Activated T-cell treated with anti-CD3 and anti-CD28 coated beads for 1 hour (primary cell): Measurements from ENCODE around the gene AK8.
"Not testable (repeated sequence)": the region's sequence is repeated elsewhere in the genome, so short reads cannot be mapped to it uniquely, and the experiment has no call there.

Experiments
- DNase-seq: peaks from one replicate; pipeline ENCODE4 v3.0.0-alpha.2; 2020; ENCODE audit warnings: low read depth

AK8 gene

DNA sequence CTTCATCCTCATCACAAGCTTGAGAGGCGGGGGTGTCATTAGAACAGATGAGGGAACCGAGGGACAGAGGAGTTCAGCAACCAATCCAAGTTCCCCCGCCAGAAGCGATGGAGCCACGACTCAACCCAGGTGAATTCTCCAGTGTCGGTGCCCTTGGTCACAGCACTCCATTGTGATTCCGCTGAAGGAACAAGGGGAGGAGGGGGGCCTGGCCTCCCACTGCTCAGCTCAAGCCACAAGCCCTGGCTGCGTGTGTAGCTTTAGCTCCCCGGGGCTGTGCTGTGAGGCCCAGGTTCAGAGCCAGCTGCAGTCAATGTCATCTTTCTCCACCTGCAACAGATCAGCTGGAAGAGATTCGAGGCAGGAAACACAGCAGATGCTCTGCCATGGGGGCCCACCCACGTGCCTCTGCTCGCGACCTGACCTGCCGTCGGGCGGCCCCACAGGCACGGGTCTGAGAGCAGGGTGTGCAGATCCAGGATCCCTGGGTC is 135.2 kb downstream of the AK8 start:
- DNase-seq, result no peak

DNA sequence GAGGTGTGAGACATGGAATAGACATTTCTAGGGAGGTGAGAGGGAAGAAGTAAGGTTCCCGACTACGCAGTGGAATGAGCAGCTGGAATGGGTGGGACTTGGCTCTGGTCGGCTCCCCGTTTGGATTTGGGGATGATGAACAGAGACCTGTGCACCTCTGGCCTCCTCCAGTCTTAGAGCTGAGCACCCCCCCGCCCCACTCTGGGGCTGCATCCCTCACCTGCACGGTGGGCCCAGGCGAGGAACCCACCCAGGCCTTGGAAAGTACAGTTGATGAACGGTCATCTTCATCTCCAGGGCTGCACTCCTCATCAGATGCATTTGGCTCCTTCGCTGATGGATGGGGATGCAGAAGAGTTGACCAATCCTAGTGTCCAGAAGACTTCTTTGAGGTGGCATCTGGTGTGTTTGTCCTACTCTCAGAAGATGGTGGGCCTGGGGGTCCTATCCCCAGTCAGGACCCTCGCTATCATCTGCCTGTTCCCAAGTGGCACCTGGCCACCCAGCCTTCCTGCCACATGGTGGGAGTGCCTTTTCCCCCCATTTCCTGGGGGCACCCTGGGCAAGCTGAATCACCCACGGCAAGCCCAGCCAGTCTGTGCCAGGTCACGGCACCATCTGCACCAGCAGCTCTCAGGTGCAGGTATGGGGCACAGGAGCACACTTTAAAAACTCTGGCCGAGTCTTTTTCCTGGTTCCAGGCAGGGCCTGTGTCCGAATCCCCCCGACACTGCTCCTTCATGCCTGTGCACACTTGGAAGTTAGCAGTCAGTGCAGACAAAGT is 137.4 kb downstream of the AK8 start:
- DNase-seq, result no peak

DNA sequence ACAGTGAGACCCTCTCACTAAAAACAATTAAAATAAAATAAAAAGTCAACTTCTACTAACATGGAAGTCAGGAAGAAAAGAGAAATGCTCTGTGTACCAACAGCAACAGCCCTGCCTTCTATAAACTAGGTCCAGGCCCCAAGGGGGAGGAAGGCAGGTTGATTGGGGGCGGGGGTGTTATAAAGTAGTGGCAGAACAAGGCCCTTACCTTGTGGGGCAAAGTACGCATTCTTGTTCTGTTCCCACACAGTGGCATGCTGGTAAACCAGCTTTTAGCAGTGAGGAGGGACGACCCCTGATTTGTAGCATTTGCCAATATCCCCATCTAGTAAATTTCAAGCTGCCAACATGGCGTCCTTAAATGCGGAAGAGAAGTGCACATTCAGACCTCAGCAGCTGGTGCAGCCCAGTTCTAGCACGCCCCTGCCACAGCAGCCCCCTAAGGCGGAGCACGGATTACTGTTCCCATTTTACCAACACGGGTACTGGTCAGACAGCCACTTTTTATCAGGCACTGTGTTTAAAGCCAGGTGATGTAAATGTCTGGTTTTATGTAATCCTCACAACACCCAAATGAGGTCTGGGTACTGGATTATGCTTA is 138.3 kb downstream of the AK8 start:
- DNase-seq, result no peak

DNA sequence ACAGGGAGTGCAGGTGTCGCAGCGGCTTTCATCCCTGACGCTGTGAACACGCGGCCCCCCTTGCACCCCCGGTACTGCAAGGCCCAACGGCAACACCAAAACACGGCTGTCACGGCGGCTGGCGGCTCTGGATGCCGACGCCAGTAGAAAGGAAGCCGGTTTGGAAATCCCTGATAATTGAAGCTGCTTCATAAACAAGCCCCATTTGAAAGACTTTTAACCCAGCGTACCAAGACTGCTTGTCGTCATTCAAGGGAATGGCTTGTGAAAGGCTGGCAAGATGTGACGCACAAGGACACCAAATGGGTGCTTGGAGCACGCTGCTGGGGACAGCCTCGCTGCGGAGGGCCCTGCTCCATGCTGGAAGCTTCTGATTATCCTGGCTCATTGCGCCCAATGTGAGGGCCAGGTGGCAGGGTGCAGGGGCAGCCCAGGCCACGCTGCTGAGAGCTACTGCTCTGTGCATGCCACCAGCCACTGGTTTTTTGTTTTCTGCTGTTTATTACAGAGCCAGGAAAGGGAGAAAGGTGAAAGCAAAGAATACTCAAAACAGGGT is 144.7 kb downstream of the AK8 start:
- DNase-seq, result no peak

DNA sequence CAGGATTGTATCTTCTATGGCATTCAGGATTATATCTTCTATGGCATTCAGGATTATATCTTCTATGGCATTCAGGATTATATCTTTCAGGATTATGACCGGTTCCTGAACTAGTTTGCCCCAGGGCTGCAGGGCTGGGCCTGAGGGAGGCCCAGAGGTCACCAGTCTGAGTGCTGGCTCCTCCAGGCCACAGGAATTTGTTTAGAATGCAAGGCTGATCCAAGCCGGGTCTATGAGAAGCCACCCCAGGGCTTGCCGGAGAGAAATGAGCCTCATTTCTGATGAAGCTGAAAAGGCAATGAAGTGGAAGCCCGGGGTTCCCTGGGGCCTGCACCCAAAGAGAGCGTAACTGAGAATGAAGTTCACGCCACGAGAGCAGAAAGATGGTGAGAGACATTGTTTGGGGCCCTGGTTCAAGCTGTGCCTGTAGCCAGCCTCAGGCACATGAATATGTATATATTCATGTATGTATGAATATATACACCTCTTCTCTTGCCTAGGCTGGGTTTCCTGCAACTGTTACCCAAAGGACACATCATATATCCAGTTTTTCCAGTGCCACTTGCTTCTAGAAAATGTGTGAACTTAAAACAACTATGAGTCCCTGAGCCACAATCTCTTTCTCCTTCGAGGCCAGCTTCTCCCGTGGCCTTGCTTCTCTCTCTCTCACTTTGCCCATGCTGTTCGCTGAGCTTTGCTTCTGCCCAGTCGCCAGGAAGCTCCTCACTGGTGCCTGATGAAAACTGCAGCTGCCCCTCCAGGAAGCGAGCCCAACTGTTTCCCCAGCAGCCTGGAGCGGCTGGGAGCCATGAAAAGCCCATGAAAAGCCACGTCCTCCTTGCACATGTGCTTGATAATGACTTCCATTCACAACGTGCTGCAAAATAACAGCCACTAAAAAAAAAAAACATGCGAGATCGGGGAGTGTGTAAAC is 145.5 kb downstream of the AK8 start:
- no peak for DNase-seq

DNA sequence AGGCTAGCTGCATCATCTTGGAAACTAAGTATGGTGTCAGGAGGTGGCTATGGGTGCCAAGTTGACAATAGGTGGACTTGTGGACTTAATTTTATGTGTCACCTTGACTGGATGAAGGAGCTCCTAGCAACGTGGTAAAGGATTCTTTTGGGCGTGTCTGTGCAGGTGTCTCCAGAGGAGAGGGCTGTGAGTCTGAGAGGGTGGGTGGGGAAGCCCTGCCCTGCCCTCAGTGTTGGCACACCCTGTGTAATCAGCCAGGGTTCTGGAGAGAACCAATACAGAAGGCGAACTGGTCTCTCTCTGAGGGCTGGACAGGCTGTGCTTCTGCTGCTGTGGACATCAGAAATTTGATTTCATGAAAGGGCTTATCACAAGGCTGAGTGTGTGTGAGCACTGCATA is 146.9 kb downstream of the AK8 start:
- no peak for DNase-seq

DNA sequence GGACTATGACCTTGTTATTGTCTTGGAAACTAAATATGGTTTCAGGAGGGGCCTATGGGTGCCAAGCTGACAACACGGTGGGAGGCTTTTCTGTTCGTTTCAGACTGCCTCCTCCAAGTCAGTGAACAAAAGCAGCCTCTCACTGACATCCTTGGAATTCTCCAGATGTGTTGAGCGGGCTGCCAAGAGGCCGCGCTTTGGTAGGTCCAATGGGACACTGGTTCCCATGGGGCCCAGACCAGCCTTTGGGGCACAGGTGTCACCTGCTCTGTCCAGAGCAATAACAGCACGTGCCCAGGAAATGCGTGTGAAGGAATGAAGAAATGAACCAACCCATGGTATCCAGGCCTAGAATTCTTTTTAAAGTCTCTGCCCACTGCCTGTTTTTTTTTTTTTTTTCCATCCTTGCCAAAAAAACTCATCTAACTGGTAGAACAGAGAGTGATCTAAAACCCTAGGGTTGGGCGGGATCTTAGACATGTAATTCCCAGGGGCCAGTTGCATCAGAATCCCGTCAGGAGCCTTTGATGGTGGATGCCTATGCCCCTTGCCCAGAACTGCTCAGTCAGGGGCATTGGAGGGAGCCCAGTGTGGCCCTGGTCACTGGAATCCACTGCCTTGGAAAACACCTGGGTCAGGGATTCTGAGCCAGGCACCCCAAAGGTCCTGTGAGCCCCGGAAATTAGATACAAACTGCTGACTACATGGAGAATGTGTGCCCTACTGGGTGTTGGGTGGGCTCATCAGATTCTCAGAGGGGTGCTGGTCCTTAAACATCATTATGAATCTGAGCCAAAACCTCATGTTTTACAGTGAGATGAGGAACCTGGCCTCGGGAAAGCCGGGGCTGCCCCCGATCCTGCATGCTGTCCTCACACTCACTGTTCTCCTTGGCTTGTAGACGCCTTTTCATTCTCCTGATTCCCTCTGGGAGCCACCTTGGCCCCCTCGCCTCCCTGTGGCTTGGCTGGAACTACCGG is 147.7 kb downstream of the AK8 start:
- DNase-seq, result no peak

DNA sequence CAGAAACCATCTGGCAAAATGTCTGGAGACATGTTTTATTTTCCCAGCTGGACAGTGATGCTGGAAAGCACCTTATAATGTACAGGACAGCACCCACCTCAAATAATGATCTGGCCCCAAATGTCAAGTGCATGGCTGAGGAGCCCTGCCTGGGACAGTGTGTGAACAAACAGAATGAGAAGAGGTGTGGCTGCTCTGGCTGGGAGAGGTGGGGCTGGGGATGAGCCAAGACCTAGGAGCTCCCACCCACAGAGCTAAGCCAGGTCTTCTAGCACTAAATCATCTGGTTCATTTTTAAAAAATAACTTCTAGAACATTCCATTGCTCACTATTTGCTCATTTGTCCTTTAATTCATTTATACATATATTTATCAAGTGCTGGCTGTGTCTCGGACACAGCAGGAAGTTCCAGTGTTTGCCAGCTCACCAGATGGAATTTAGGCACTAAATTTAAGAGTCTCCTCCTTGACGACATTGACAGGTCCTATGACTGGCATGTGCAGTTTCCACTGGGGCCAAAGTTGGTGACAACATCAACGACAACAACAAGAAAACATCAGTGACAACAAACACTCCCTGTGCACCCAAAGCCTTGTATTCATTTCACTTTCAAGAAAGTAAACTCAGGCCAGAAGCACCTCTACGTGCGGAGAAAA is 148.7 kb downstream of the AK8 start:
- no peak for DNase-seq

DNA sequence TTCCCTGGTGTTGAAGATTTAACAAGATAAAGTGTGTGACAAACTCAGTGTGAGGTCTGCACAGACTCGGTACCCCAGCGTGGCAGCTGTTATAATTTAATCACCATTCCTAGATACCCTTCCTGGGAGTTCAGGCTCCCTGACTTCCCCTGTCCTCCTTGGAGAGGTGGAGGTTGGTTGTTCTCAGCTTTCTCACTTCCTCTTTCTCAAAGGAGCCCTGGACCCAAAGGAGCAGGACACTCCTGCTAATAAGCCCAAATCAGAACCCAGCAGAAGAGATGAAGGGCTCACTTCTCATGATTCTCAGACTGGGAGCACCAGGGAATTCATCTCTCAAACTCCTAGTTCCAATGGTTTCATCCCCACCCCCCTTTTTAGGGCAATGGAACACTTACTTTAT is 149.6 kb downstream of the AK8 start:
- no peak for DNase-seq

DNA sequence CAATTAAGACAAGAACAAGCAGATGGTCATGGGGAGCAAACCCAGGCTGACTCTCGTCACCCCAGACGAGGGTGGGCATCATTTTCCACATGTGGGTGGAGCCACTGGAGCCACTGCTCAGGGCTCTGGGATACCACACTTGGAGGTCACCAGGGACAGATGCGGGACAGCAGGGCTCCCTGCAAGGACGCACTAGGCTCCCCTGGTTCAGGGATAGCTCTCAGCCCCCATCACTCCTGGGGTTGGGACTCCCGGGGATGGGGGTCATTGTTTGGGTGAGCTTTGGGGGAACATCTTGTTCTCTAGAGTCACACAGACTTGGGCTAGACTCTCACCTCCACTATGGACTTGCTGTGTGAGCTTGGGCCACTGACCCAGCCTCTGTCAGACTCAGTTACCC is 150.0 kb downstream of the AK8 start:
- no peak for DNase-seq

DNA sequence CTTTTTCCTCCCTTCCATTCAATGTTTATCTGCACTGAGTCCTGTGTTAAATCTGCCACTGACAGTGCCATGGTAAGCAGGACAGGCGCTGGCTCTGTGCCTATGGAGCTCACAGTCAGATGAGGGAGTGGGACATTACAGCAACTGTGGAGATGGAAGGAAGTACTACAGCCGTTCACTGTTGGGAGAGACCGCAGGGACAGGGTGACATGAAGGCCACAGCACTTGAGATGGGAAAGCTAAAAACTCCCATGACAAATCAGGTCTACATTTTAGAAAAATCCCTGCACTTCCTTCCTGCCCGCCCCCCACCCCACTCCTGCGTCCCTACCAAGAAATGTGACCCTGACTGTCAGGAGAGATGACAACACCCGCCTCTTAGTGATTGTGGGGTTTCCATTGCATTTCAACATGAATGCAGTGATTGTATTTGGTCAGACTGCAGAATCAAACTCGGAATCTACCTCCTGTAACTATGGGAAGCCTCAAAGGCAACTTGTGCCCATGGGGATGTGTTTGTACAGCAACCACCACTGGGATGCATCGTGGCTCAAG is 151.4 kb downstream of the AK8 start:
- no peak for DNase-seq

DNA sequence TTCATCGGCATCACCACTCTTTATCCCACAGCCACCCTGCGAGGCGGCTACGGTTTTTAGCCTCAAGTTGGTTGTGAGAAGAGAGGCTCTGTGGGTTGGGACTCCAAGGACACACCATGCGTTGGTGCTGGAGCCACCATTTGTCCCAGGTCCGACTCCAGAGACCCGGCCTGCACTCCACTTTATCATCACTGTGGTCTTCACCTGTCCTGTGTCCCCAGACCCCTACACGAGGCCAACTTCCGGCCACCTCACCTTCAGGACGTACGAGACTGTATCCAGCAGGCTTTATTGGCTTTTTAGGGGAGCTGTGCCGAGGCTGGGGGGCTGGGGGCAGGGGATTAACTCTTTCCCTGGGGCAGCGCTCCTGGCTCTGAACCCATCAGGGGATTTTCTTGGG is 152.8 kb downstream of the AK8 start:
- DNase-seq, result no peak

DNA sequence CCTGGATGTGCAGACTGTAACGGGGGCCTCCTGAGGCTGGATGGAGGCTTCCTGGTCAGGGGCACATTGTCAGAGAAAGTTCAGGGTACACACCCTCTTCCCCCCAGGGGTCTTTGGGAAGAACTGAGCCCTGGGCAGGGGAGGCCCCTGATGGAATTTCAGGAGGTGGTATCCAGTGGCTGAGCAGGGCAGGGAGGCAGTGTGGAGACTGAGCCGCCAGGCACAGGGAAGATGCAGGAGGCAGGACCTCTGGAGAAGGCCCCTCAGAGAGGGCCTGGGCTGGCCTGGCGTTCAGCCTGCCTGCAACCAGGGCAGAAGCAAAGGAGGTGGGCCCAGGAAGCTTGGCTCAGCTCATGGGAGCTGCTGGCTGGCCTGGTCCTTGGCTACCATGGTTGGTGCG is 154.3 kb downstream of the AK8 start:
- no peak for DNase-seq

DNA sequence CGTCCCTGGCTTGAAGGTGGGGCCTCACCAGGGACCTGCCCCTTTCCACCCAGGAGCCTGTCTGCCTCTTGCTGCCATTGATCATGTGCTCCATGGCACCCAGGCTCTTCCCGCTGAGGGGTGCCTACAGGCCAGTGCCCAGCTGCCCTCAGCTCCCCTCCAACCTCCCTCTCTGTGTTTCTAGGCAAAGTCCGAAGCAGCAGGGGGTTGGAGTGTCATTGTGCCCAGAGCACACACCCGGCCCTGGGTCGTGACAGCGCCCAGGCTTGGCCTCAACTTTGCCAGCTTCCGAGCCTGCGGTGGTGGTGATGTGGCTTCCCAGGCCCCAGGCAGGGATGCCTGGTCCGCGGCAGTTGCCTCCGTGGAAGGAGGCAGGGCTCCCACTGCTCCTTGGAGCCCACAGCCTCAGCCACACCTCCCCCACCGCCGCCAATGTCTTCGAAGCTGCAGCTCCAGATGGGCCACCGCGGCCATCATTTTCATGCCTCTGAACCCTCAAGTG is 155.5 kb downstream of the AK8 start:
- DNase-seq, result no peak

DNA sequence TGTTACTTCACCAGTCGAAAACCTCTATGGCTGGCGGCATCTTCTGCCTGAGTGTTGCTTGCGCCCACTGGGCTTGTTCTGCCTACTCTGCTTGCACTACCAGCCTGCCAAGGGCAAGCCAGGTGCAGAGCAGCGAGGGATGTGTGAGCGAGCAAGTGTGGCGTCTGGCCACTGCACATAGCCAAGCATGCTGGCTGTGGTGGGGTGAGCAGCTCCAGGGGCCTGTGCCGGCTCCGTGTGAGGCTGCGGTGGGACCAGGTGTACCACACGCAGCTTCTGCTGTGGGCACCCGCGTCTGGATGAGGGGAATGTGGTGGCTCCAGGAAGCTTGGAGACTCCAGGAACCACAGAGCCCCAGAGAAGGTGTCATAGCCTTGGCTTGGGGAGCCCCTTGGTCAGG is 156.4 kb downstream of the AK8 start:
- DNase-seq, result no peak

DNA sequence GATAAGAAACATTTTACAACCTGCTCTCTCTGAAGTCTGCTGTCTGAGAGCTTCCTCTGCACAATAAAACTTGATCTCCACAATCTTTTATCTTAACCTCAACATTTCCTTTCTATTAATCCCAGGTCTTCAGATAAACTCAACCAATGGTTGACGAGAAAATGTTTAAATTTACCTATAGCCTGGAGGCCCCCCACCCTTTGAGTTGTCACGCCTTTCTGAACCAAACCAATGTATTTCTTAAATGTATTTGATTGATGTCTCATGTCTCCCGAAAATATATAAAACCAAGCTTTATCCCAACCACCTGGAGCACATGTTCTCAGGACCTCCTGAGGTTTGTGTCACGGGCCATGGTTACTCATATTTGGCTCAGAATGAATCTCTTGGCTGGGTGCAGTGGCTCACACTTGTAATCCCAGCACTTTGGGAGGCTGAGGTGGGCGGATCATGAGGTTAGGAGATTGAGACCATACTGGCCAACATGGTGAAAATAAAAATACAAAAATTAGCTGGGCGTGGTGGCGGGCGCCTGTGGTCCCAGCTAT is 159.6 kb downstream of the AK8 start:
- not testable (repeated sequence) for DNase-seq

DNA sequence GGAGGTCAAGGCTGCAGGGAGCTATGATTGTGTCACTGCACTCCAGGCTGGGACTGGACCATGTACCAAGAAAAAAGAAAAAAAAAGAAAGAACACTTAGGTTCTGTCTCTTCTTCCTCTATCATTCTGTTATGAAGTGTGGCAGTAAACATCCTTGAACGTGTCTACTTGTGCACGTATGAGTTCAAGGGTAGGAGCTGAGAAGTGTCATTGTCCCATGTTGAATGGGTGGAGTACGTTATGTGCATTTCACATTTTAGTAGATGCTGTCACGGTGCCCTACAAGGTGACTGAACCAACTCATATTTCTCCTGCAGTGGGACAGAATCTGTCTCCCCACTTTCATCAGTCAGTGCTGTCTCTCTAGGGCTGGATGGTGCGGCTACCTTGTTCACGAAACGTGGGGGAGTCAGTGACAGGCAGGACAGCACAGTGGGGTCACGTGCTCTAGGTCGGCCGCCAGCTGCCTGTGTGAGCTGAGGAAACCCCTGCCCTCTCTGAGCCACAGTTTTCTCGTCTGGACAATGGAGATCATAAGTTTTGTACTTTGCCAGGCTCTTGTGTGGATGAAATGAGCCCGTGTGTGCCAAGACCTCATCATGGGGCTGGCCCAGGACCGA is 160.6 kb downstream of the AK8 start:
- DNase-seq, result no peak

DNA sequence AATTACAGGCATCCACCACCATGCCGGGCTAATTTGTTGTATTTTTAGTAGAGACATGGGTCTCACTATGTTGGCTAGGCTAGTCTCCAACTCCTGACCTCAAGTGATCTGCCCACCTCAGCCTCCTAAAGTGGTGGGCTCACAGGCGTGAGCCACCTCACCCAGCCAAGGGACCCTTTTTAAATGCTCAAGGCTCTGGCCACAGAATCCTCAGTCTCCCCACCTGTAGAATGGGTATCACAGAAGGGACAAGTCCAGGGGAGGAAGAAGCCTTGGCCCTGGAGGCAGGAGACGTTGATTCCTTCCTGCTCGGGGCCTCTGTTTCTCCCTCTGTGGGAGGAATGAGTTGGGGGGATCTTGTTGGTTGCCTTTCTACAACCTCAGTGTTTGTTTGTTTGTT is 162.1 kb downstream of the AK8 start:
- no peak for DNase-seq

DNA sequence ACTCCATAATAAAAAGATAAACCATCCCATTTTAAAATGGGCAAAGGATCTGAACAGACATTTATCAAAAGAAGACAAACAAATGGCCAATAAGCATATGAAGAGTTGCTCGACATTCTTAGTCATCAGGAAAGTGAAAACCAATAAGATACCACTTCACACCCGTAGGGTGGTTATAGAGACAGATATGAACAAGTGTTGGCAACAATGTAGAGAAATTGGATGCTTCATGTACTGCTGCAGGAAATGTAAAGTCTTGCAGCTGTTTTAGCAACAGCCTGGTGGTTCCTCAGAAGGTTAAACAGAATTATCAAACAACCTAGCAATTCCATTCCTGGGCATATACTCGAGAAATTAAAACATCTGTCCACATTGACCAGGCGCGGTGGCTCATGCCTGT is 165.3 kb downstream of the AK8 start:
- DNase-seq, result no peak
